Large intestine (tissue), 3 donors: ENCODE data around the gene HID1. TPM values are rescaled to one million over a fixed set of nuclear protein-coding genes. Genes with fewer than 3 reads are reported as not detected.

ENCODE experiments used
- DNase-seq, 2 donors: peaks; one replicate each; pipeline versions ENCODE4 v3.0.0 to v3.0.0-alpha.2; 2013
- H3K27ac ChIP-seq: one replicate; pipeline ENCODE4 v1.5.1; 2013; ENCODE audit warnings: low read length
- H3K27me3 ChIP-seq: 2 replicates; pipeline ENCODE4 v1.6.1; 2013; ENCODE audit warnings: low read length; ENCODE audit not compliant: control insufficient read depth, insufficient read depth
- H3K36me3 ChIP-seq: 2 replicates; pipeline ENCODE4 v1.6.1; 2013; ENCODE audit warnings: low read length; ENCODE audit not compliant: control insufficient read depth, insufficient read depth
- H3K4me1 ChIP-seq: one replicate; pipeline ENCODE4 v1.6.1; 2013; ENCODE audit warnings: low read length; ENCODE audit not compliant: control insufficient read depth, insufficient read depth
- H3K4me3 ChIP-seq: one replicate; pipeline ENCODE4 v1.5.1; 2013; ENCODE audit warnings: low read length
- H3K9me3 ChIP-seq: one replicate; pipeline ENCODE4 v1.6.1; 2013; ENCODE audit warnings: mild to moderate bottlenecking, low read depth, low read length, moderate library complexity; ENCODE audit not compliant: control insufficient read depth
- WGBS: methylation state at CpG from one replicate; pipeline ENCODE4 v1.1.5; 2013; ENCODE audit warnings: low lambda C conversion rate; ENCODE audit not compliant: insufficient coverage; 5-methylcytosine and 5-hydroxymethylcytosine counted together
- polyA plus RNA-seq: library from polyadenylated mRNA; unstranded; fragments of 120-200 nt; gene quantifications from one replicate; pipeline ENCODE4 v1.2.1, GENCODE V29; 2013

Gene HID1
- polyA plus RNA-seq, 1 donor: 42.3 TPM

DNA sequence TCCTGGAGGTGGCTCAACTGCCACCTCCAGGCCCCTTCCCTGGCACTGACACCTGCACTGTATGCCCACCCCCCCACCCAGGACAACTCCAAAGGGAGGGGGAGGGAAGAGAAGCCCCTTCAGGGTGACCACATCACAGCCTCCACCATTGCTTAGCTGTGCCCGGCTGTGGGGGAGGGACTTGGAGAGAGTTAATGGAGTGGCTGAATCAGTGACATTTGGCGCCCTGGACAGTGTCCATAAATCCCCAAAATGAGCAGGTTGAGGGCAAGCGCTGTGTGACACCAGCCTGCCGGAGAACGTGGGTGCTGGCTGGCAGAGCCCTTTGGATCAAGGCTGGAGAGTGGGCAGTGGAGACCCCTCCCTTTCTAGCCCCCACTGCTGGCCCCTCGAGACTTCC lies 50.4 kb downstream of the HID1 start:
- H3K4me3 ChIP-seq: peak overlapping the region; percentile 55
- no peak overlapping the region for H3K27ac ChIP-seq
- DNase-seq: no peak
- WGBS: no CpG with 5 or more reads among the region's 6 CpGs
- peaks cover 18% of the 10 kb centered on the region for H3K9me3 ChIP-seq
- no peaks in the 10 kb centered on the region for H3K36me3 ChIP-seq
- peaks cover 76% of the 10 kb centered on the region for H3K27me3 ChIP-seq
- H3K4me1 ChIP-seq: peaks cover 22% of the 10 kb centered on the region

DNA sequence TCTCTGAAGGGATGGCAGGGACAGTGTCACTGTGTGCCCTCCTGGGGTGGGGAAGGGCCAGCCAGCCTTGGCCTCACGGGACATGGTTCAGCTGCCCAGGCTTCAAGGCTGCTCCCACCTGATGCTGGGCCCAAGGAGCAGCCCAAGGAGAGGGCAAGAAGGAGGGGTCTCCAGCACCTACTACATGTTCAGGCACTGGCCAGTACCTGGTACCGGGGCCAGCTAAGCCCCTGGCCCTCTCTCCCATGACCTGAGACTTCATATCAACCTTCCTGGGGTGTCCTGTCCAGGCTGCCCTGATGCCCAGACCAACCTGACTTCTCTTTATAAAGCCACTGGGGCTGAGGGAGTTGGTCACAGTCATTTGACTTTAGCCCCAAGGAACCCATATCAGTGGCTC lies 50.8 kb downstream of the HID1 start:
- H3K36me3 ChIP-seq: no peaks in the 10 kb centered on the region
- no CpG with 5 or more reads among the region's 2 CpGs for WGBS
- no peak overlapping the region for H3K4me3 ChIP-seq
- H3K27me3 ChIP-seq: peaks cover 72% of the 10 kb centered on the region
- H3K27ac ChIP-seq: no peak overlapping the region
- peaks cover 22% of the 10 kb centered on the region for H3K4me1 ChIP-seq
- peaks cover 18% of the 10 kb centered on the region for H3K9me3 ChIP-seq
- DNase-seq: no peak

GRCh38 chr17:74921026-74921681 lies 51.4 kb downstream of the HID1 start:
- no peak overlapping the region for H3K4me3 ChIP-seq
- H3K27me3 ChIP-seq: peaks cover 68% of the 10 kb centered on the region
- WGBS: no CpG with 5 or more reads among the region's 19 CpGs
- H3K27ac ChIP-seq: no peak overlapping the region
- H3K36me3 ChIP-seq: no peaks in the 10 kb centered on the region
- H3K4me1 ChIP-seq: peaks cover 22% of the 10 kb centered on the region
- no peak for DNase-seq
- peaks cover 18% of the 10 kb centered on the region for H3K9me3 ChIP-seq

DNA sequence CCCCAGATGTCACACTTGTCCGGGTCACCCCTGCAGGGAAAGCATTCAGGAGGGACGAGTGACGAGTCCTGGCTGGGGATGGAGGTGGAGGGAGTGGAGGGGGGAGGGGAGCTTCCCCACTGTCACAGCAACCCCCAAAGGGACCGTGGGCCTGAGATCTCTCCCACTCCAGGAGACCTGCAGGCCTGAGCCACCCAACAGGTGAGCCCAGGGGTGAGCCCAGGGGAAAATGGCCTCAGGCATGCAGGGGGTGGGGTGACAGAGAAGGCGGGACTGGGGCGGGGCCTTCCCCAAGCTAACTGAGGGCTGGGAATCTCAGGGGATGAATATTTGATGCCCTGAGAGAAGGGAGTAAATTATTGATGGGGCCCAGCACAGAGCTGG lies 51.9 kb downstream of the HID1 start:
- no CpG with 5 or more reads among the region's 6 CpGs for WGBS
- DNase-seq: no peak
- Histone ChIP-seq H3K4me3 (no peak overlapping the region), H3K27ac (no peak overlapping the region), H3K4me1 (peaks cover 22% of the 10 kb centered on the region), H3K27me3 (peaks cover 62% of the 10 kb centered on the region), H3K36me3 (no peaks in the 10 kb centered on the region), H3K9me3 (peaks cover 18% of the 10 kb centered on the region)

DNA sequence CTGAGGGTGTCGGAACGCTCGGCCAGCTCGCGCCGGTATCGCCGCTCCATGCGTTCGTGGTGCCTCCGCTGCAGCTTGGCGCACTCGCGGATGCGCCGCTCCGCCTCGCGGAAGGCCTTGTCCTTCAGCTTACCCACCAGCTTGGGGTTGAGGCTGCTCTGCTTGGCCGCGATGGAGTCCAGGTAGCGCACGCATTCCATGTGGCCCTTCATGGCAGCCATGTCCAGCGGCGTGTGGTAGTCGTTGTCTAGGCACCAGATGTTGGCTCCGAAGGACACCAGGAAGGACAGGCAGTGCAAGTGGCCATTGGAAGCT lies 52.3 kb downstream of the HID1 start:
- Histone ChIP-seq H3K9me3 (peaks cover 18% of the 10 kb centered on the region), H3K4me3 (no peak overlapping the region), H3K4me1 (peaks cover 22% of the 10 kb centered on the region), H3K27ac (no peak overlapping the region), H3K36me3 (no peaks in the 10 kb centered on the region), H3K27me3 (peaks cover 59% of the 10 kb centered on the region)
- no peak for DNase-seq
- no CpG with 5 or more reads among the region's 27 CpGs for WGBS

DNA sequence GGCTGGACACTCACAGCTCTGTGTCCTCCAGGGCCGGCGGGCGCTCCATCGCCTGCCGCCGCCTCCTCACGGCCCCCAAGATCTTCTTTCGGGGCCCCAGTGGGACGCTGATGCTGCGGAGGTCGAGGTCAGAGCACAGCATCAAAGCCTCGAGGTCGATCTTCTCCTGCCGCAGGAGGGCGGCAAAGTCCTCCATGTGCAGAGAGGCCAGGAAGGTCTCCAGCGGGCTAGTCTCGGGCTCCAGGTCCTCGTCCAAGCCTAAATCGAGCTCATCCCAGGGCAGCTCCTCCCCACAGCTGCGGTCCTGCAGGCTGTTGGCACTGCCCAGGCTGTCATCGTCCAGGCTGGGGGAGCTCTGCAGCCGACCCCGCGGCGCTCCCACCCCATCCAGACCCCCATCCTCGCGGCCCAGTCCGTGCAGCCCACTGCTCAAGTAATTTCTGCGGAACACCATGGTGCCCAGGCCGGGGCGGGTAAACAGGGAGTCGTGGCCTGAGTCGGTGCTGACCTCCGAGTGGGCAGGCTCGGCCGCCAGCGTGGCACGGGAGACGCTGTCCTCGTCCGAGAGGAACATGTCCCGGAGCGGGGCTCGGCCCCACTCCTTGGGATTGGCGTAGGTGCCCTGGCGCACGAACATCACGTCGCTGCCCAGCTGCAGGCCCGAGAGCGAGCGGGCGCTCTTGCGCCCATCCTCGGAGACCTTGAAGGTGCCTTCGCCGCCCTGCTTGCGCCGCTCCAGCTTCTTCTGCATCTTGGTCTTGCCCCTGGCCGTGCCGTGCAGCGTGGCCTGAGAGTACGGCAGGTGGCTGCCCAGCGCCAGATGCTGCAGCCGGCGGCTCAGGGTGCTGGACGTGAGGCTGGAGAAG lies 52.9 kb downstream of the HID1 start:
- Histone ChIP-seq H3K4me3 (no peak overlapping the region), H3K4me1 (peaks cover 20% of the 10 kb centered on the region), H3K36me3 (no peaks in the 10 kb centered on the region), H3K9me3 (peaks cover 17% of the 10 kb centered on the region), H3K27me3 (peaks cover 53% of the 10 kb centered on the region), H3K27ac (no peak overlapping the region)
- DNase-seq: no peak
- WGBS: no CpG with 5 or more reads among the region's 67 CpGs

DNA sequence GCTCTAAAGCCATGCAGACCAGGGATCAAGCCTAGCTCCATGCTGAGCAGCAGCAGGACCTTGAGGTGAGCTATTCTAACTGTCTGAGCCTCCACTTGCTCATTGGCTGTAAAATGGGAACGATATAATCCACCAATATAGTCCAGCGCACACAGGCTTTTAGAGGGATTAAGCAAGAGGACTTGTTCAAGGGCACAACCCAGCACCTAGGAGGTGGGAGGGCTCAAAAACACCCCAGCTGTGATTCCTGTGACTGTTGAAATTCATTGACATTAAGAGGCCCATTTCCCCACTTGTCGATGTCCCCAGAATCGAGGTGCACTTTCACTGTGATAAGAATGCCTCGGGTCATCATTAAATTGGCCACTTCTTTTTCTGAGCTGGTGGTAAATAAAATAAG lies 53.7 kb downstream of the HID1 start:
- H3K4me1 ChIP-seq: peaks cover 16% of the 10 kb centered on the region
- H3K4me3 ChIP-seq: no peak overlapping the region
- no peaks in the 10 kb centered on the region for H3K36me3 ChIP-seq
- peaks cover 45% of the 10 kb centered on the region for H3K27me3 ChIP-seq
- no CpG with 5 or more reads among the region's 5 CpGs for WGBS
- no peak for DNase-seq
- H3K27ac ChIP-seq: no peak overlapping the region
- H3K9me3 ChIP-seq: peaks cover 9% of the 10 kb centered on the region

GRCh38 chr17:74917430-74917829 lies 55.1 kb downstream of the HID1 start:
- H3K9me3 ChIP-seq: peaks cover 8% of the 10 kb centered on the region
- no peak overlapping the region for H3K27ac ChIP-seq
- no peak overlapping the region for H3K4me3 ChIP-seq
- no CpG with 5 or more reads among the region's 10 CpGs for WGBS
- H3K36me3 ChIP-seq: no peaks in the 10 kb centered on the region
- peaks cover 15% of the 10 kb centered on the region for H3K4me1 ChIP-seq
- H3K27me3 ChIP-seq: peaks cover 31% of the 10 kb centered on the region
- no peak for DNase-seq

- WGBS: no CpG with 5 or more reads among the region's 11 CpGs
Measured at GRCh38 chr17:74916851-74917199, 55.7 kb downstream of the HID1 start.

GRCh38 chr17:74916136-74916850 lies 56.3 kb downstream of the HID1 start:
- peaks cover 15% of the 10 kb centered on the region for H3K4me1 ChIP-seq
- no peak overlapping the region for H3K4me3 ChIP-seq
- peaks cover 20% of the 10 kb centered on the region for H3K27me3 ChIP-seq
- no peak for DNase-seq
- WGBS: no CpG with 5 or more reads among the region's 13 CpGs
- peaks cover 8% of the 10 kb centered on the region for H3K9me3 ChIP-seq
- H3K36me3 ChIP-seq: no peaks in the 10 kb centered on the region
- no peak overlapping the region for H3K27ac ChIP-seq

More at GRCh38 chr17:74916851-74917199, 55.7 kb downstream of the HID1 start:
- Histone ChIP-seq H3K36me3 (no peaks in the 10 kb centered on the region), H3K27me3 (peaks cover 26% of the 10 kb centered on the region), H3K9me3 (peaks cover 8% of the 10 kb centered on the region), H3K27ac (no peak overlapping the region), H3K4me1 (peaks cover 17% of the 10 kb centered on the region), H3K4me3 (no peak overlapping the region)
- DNase-seq: no peak
